ENCODE measurements around the gene WWC1. TPM values are rescaled to one million over a fixed set of nuclear protein-coding genes. Genes with fewer than 3 reads are reported as not detected.
A peak's percentile ranks its signal among the peaks of the same experiment; 100 is the strongest.

WWC1 gene
- total RNA-seq, 1 donor from 2014 or later: 2.4 TPM

GRCh38 chr5:168467755-168468330, 176.4 kb downstream of the WWC1 start:
- no peaks in the 10 kb centered on the region for H3K4me1 Mint-ChIP-seq
- H3K27me3 Mint-ChIP-seq: peaks cover 2% of the 10 kb centered on the region
- no peaks in the 10 kb centered on the region for H3K9me3 Mint-ChIP-seq
- no peaks in the 10 kb centered on the region for H3K36me3 Mint-ChIP-seq (ENCODE audit: low read depth)
- no peak for DNase-seq
- intact Hi-C loops (cut with micrococcal nuclease): no loop called here
- H3K4me3 Mint-ChIP-seq: no peak overlapping the region
- H3K27ac Mint-ChIP-seq: no peak overlapping the region

- Mint-ChIP-seq H3K4me1 (no peaks in the 10 kb centered on the region), H3K4me3 (no peak overlapping the region), H3K9me3 (no peaks in the 10 kb centered on the region), H3K27me3 (peaks cover 2% of the 10 kb centered on the region), H3K36me3 (ENCODE audit: low read depth) (no peaks in the 10 kb centered on the region), H3K27ac (no peak overlapping the region)
- DNase-seq: no peak
- intact Hi-C loops (cut with micrococcal nuclease): no loop called here
These were observed 177.4 kb downstream of the WWC1 start for GRCh38 chr5:168468836-168469235.

- Mint-ChIP-seq H3K9me3 (no peaks in the 10 kb centered on the region), H3K4me1 (no peaks in the 10 kb centered on the region), H3K27ac (no peak overlapping the region), H3K36me3 (ENCODE audit: low read depth) (no peaks in the 10 kb centered on the region), H3K27me3 (peaks cover 2% of the 10 kb centered on the region), H3K4me3 (no peak overlapping the region)
- DNase-seq: no peak
- intact Hi-C loops (cut with micrococcal nuclease): no loop called here
These were observed 178.4 kb downstream of the WWC1 start for GRCh38 chr5:168469816-168470215.

- intact Hi-C loops (cut with micrococcal nuclease): no loop called here
- Mint-ChIP-seq H3K27me3 (peaks cover 2% of the 10 kb centered on the region), H3K9me3 (no peaks in the 10 kb centered on the region), H3K36me3 (ENCODE audit: low read depth) (no peaks in the 10 kb centered on the region), H3K27ac (no peak overlapping the region), H3K4me1 (no peaks in the 10 kb centered on the region), H3K4me3 (no peak overlapping the region)
- no peak for DNase-seq
These were observed 180.3 kb downstream of the WWC1 start for GRCh38 chr5:168471785-168472184.

GRCh38 chr5:168472329-168472728, 180.9 kb downstream of the WWC1 start:
- Mint-ChIP-seq H3K4me3 (no peak overlapping the region), H3K36me3 (ENCODE audit: low read depth) (no peaks in the 10 kb centered on the region), H3K27ac (no peak overlapping the region), H3K27me3 (peaks cover 2% of the 10 kb centered on the region), H3K4me1 (peaks cover 3% of the 10 kb centered on the region), H3K9me3 (no peaks in the 10 kb centered on the region)
- no peak for DNase-seq
- intact Hi-C loops (cut with micrococcal nuclease): no loop called here

GRCh38 chr5:168474319-168474718, 182.9 kb downstream of the WWC1 start:
- Mint-ChIP-seq H3K36me3 (ENCODE audit: low read depth) (no peaks in the 10 kb centered on the region), H3K4me3 (no peak overlapping the region), H3K27ac (no peak overlapping the region), H3K9me3 (no peaks in the 10 kb centered on the region), H3K27me3 (peaks cover 4% of the 10 kb centered on the region), H3K4me1 (peaks cover 3% of the 10 kb centered on the region)
- DNase-seq: no peak
- intact Hi-C loops (cut with micrococcal nuclease): no loop called here

- Mint-ChIP-seq H3K4me1 (peaks cover 11% of the 10 kb centered on the region), H3K27ac (no peak overlapping the region), H3K36me3 (ENCODE audit: low read depth) (no peaks in the 10 kb centered on the region), H3K4me3 (no peak overlapping the region), H3K9me3 (no peaks in the 10 kb centered on the region), H3K27me3 (peaks cover 4% of the 10 kb centered on the region)
- intact Hi-C loops (cut with micrococcal nuclease): no loop called here
- DNase-seq: no peak
These were observed 185.6 kb downstream of the WWC1 start for GRCh38 chr5:168477060-168477459.

- peaks cover 4% of the 10 kb centered on the region for H3K27me3 Mint-ChIP-seq
- H3K36me3 Mint-ChIP-seq (ENCODE audit: low read depth): no peaks in the 10 kb centered on the region
- no peak overlapping the region for H3K27ac Mint-ChIP-seq
- no peaks in the 10 kb centered on the region for H3K9me3 Mint-ChIP-seq
- intact Hi-C loops (cut with micrococcal nuclease): no loop called here
- DNase-seq: no peak
- H3K4me3 Mint-ChIP-seq: no peak overlapping the region
- H3K4me1 Mint-ChIP-seq: peaks cover 11% of the 10 kb centered on the region
These were observed 187.7 kb downstream of the WWC1 start for GRCh38 chr5:168479166-168479565.

GRCh38 chr5:168480601-168481000, 189.2 kb downstream of the WWC1 start:
- Mint-ChIP-seq H3K9me3 (no peaks in the 10 kb centered on the region), H3K4me3 (no peak overlapping the region), H3K36me3 (ENCODE audit: low read depth) (no peaks in the 10 kb centered on the region), H3K27me3 (peaks cover 4% of the 10 kb centered on the region), H3K4me1 (peaks cover 16% of the 10 kb centered on the region), H3K27ac (no peak overlapping the region)
- DNase-seq: no peak
- intact Hi-C loops (cut with micrococcal nuclease): no loop called here

- no peak overlapping the region for H3K4me3 Mint-ChIP-seq
- peaks cover 4% of the 10 kb centered on the region for H3K27me3 Mint-ChIP-seq
- DNase-seq: peak; percentile 67
- intact Hi-C loops (cut with micrococcal nuclease): no loop called here
- H3K27ac Mint-ChIP-seq: no peak overlapping the region
- no peaks in the 10 kb centered on the region for H3K9me3 Mint-ChIP-seq
- peaks cover 21% of the 10 kb centered on the region for H3K4me1 Mint-ChIP-seq
- peaks cover under 1% of the 10 kb centered on the region for H3K36me3 Mint-ChIP-seq (ENCODE audit: low read depth)
These were observed 189.9 kb downstream of the WWC1 start for GRCh38 chr5:168481330-168481788.

GRCh38 chr5:168482361-168482760, 190.9 kb downstream of the WWC1 start:
- Mint-ChIP-seq H3K9me3 (no peaks in the 10 kb centered on the region), H3K4me1 (peaks cover 21% of the 10 kb centered on the region), H3K27me3 (peaks cover 4% of the 10 kb centered on the region), H3K4me3 (no peak overlapping the region), H3K36me3 (ENCODE audit: low read depth) (peaks cover 2% of the 10 kb centered on the region), H3K27ac (no peak overlapping the region)
- intact Hi-C loops (cut with micrococcal nuclease): no loop called here
- no peak for DNase-seq

- Mint-ChIP-seq H3K4me1 (peaks cover 26% of the 10 kb centered on the region), H3K27me3 (no peaks in the 10 kb centered on the region), H3K36me3 (ENCODE audit: low read depth) (peaks cover 32% of the 10 kb centered on the region), H3K27ac (peak within 1 kb of the TSS; percentile 93), H3K4me3 (peak within 1 kb of the TSS; percentile 95), H3K9me3 (no peaks in the 10 kb centered on the region)
- intact Hi-C loops (cut with micrococcal nuclease): loop anchor here (1.0 to 5.0 kb wide), 4 partner anchors 74 to 1096 kb away; partner anchors contain the start of genes PANK3 and SPDL1
- DNase-seq: peak; percentile 97
These were observed 194.9 kb downstream of the WWC1 start, which contains the start of gene RARS1 for GRCh38 chr5:168486136-168486879. TSS of gene RARS1 (plus strand) at chr5:168486471. CDS start at chr5:168486499, 28 bp downstream.

GRCh38 chr5:168489059-168489458, 197.6 kb downstream of the WWC1 start:
- Mint-ChIP-seq H3K36me3 (ENCODE audit: low read depth) (peaks cover 56% of the 10 kb centered on the region), H3K4me1 (peaks cover 22% of the 10 kb centered on the region), H3K4me3 (no peak overlapping the region), H3K27ac (no peak overlapping the region), H3K9me3 (no peaks in the 10 kb centered on the region), H3K27me3 (no peaks in the 10 kb centered on the region)
- intact Hi-C loops (cut with micrococcal nuclease): loop anchor here (5.0 kb wide), 2 partner anchors 77 to 217 kb away; no protein-coding TSS in a partner anchor
- no peak for DNase-seq

- H3K4me3 Mint-ChIP-seq: no peak overlapping the region
- intact Hi-C loops (cut with micrococcal nuclease): no loop called here
- H3K4me1 Mint-ChIP-seq: peaks cover 3% of the 10 kb centered on the region
- peaks cover 77% of the 10 kb centered on the region for H3K36me3 Mint-ChIP-seq (ENCODE audit: low read depth)
- no peak overlapping the region for H3K27ac Mint-ChIP-seq
- DNase-seq: no peak
- H3K9me3 Mint-ChIP-seq: no peaks in the 10 kb centered on the region
- H3K27me3 Mint-ChIP-seq: no peaks in the 10 kb centered on the region
These were observed 202.7 kb downstream of the WWC1 start for GRCh38 chr5:168494057-168494555.

Data from activated CD4-positive, alpha-beta T cell treated with anti-CD3 and anti-CD28 coated beads, Interleukin-2, amount 10 ng/mL, durations not matched to agents 24 days and 14 days (primary cell).